ENCODE results near the gene CRACR2A. TPM values are rescaled to one million over a fixed set of nuclear protein-coding genes. Genes with fewer than 3 reads are reported as not detected.

Gene CRACR2A
- total RNA-seq, 1 donor = 16.3 TPM

GRCh38 chr12:3630111-3630510 is 122.8 kb downstream of the CRACR2A start:
- TF ChIP-seq CTCF (IDR thresholded peaks at IDR 0.05; ENCODE audit: extremely low read depth, low read depth, low read length) = no peak

GRCh38 chr12:3629057-3629830 is 123.7 kb downstream of the CRACR2A start:
- no peak overlapping the region for H3K4me3 ChIP-seq (ENCODE audit: insufficient read depth, low read length)
- H3K27me3 ChIP-seq (ENCODE audit: insufficient read depth, low read length) = no peaks in the 10 kb centered on the region
- no peak for DNase-seq (ENCODE audit: insufficient read length, low spot score, missing footprints)
- no peaks in the 10 kb centered on the region for H3K9me3 ChIP-seq (ENCODE audit: low read depth, low read length)
- no peaks in the 10 kb centered on the region for H3K79me2 ChIP-seq (ENCODE audit: insufficient read depth, low read length)
- H4K20me1 ChIP-seq (ENCODE audit: insufficient read depth, low read length) = no peaks in the 10 kb centered on the region
- no peak overlapping the region for H2AFZ ChIP-seq (ENCODE audit: low read length)
- TF ChIP-seq CTCF (IDR thresholded peaks at IDR 0.05; ENCODE audit: extremely low read depth, low read depth, low read length) = no peak
- H3K27ac ChIP-seq (ENCODE audit: low read depth, low read length) = no peak overlapping the region
- peaks cover 4% of the 10 kb centered on the region for H3K4me1 ChIP-seq (ENCODE audit: insufficient read depth, low read length)
- no peak overlapping the region for H3K4me2 ChIP-seq (ENCODE audit: insufficient read depth, low read length)
- peaks cover 5% of the 10 kb centered on the region for H3K36me3 ChIP-seq (ENCODE audit: insufficient read depth, low read length)

More at GRCh38 chr12:3630111-3630510, 122.8 kb downstream of the CRACR2A start:
- H3K9me3 ChIP-seq (ENCODE audit: low read depth, low read length) = no peaks in the 10 kb centered on the region
- H4K20me1 ChIP-seq (ENCODE audit: insufficient read depth, low read length) = no peaks in the 10 kb centered on the region
- peaks cover 5% of the 10 kb centered on the region for H3K36me3 ChIP-seq (ENCODE audit: insufficient read depth, low read length)
- DNase-seq (ENCODE audit: insufficient read length, low spot score, missing footprints) = no peak
- no peak overlapping the region for H3K27ac ChIP-seq (ENCODE audit: low read depth, low read length)
- no peak overlapping the region for H3K4me3 ChIP-seq (ENCODE audit: insufficient read depth, low read length)
- no peaks in the 10 kb centered on the region for H3K27me3 ChIP-seq (ENCODE audit: insufficient read depth, low read length)
- H2AFZ ChIP-seq (ENCODE audit: low read length) = no peak overlapping the region
- no peaks in the 10 kb centered on the region for H3K79me2 ChIP-seq (ENCODE audit: insufficient read depth, low read length)
- peaks cover 4% of the 10 kb centered on the region for H3K4me1 ChIP-seq (ENCODE audit: insufficient read depth, low read length)
- no peak overlapping the region for H3K4me2 ChIP-seq (ENCODE audit: insufficient read depth, low read length)

GRCh38 chr12:3628629-3629028 is 124.3 kb downstream of the CRACR2A start:
- Histone ChIP-seq H2AFZ (ENCODE audit: low read length) (no peak overlapping the region), H3K9me3 (ENCODE audit: low read depth, low read length) (no peaks in the 10 kb centered on the region), H3K4me1 (ENCODE audit: insufficient read depth, low read length) (peaks cover 4% of the 10 kb centered on the region), H3K4me3 (ENCODE audit: insufficient read depth, low read length) (no peak overlapping the region), H3K4me2 (ENCODE audit: insufficient read depth, low read length) (no peak overlapping the region), H3K36me3 (ENCODE audit: insufficient read depth, low read length) (peaks cover 5% of the 10 kb centered on the region), H3K27ac (ENCODE audit: low read depth, low read length) (no peak overlapping the region), H3K27me3 (ENCODE audit: insufficient read depth, low read length) (no peaks in the 10 kb centered on the region), H3K79me2 (ENCODE audit: insufficient read depth, low read length) (no peaks in the 10 kb centered on the region), H4K20me1 (ENCODE audit: insufficient read depth, low read length) (no peaks in the 10 kb centered on the region)
- DNase-seq (ENCODE audit: insufficient read length, low spot score, missing footprints) = no peak
- no peak for TF ChIP-seq CTCF (IDR thresholded peaks at IDR 0.05; ENCODE audit: extremely low read depth, low read depth, low read length)

GRCh38 chr12:3627336-3627735 is 125.6 kb downstream of the CRACR2A start:
- Histone ChIP-seq H3K4me1 (ENCODE audit: insufficient read depth, low read length) (peaks cover 2% of the 10 kb centered on the region), H3K4me3 (ENCODE audit: insufficient read depth, low read length) (no peak overlapping the region), H2AFZ (ENCODE audit: low read length) (no peak overlapping the region), H4K20me1 (ENCODE audit: insufficient read depth, low read length) (no peaks in the 10 kb centered on the region), H3K9me3 (ENCODE audit: low read depth, low read length) (no peaks in the 10 kb centered on the region), H3K27me3 (ENCODE audit: insufficient read depth, low read length) (no peaks in the 10 kb centered on the region), H3K4me2 (ENCODE audit: insufficient read depth, low read length) (no peak overlapping the region), H3K27ac (ENCODE audit: low read depth, low read length) (no peak overlapping the region), H3K36me3 (ENCODE audit: insufficient read depth, low read length) (peaks cover 5% of the 10 kb centered on the region), H3K79me2 (ENCODE audit: insufficient read depth, low read length) (no peaks in the 10 kb centered on the region)
- no peak for TF ChIP-seq CTCF (IDR thresholded peaks at IDR 0.05; ENCODE audit: extremely low read depth, low read depth, low read length)
- DNase-seq (ENCODE audit: insufficient read length, low spot score, missing footprints) = no peak
